ENCODE results near the gene LMX1A.

LMX1A gene

DNA sequence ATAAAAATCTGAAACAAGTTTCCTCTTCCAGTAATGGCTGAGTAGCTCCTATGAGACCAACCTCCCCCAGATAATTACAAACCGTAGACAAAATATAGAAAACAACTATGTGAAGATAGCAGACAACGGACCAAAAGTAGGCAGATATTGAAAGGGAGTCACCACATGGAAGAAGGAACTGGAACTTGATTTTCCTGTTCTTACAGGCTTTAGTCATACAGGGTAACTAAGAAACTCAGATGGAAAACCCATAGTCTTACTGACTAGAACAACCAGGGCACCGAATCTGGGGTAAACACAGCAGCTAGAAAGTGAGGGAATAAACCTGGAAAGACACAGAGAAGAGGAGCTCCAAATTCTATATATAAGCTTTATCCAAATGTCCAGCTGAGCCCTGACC, 26.0 kb downstream of the LMX1A start:
- no peak for DNase-seq (ENCODE audit: low read depth in 1 of 2, low spot score in 1 of 2)
- TF ChIP-seq REST (IDR thresholded peaks at IDR 0.05; ENCODE audit: insufficient replicate concordance, low read depth), result no peak
- no peak for TF ChIP-seq CTCF (IDR thresholded peaks at IDR 0.05; ENCODE audit: insufficient read depth, low read length)
- no peak for TF ChIP-seq SPI1 (IDR thresholded peaks at IDR 0.05; ENCODE audit: borderline replicate concordance, low read depth)
- H3K27me3 ChIP-seq (ENCODE audit: insufficient read depth, poor library complexity, severe bottlenecking), result no peaks in the 10 kb centered on the region
- H3K27ac ChIP-seq (replicated peaks), result no peak overlapping the region
- no peak overlapping the region for H3K4me3 ChIP-seq (replicated peaks; ENCODE audit: insufficient read depth, low read length)

DNA sequence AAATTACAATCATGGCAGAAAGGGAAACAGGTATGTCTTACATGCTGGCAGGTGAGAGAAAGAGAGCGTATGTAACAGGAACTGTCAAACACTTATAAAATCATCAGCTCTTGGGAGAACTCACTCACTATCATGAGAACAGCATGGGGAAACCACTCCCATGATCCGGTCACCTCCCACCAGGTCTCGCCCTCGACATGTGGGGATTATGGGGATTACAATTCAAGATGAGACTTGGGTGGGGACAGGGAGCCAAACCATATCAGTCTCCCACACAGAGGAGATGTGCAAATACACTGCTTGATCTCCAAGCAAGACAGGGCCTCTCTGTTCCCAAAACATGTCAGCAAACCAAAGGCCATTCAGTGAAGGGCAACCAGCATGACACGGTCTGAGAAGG, 27.4 kb downstream of the LMX1A start:
- Histone ChIP-seq H3K4me3 (replicated peaks; ENCODE audit: insufficient read depth, low read length) (no peak overlapping the region), H3K27me3 (ENCODE audit: insufficient read depth, poor library complexity, severe bottlenecking) (peaks cover 5% of the 10 kb centered on the region), H3K27ac (replicated peaks) (no peak overlapping the region)
- no peak for DNase-seq (ENCODE audit: low read depth in 1 of 2, low spot score in 1 of 2)
- TF ChIP-seq CTCF (IDR thresholded peaks at IDR 0.05; ENCODE audit: insufficient read depth, low read length) (no peak), SPI1 (IDR thresholded peaks at IDR 0.05; ENCODE audit: borderline replicate concordance, low read depth) (no peak), REST (IDR thresholded peaks at IDR 0.05; ENCODE audit: insufficient replicate concordance, low read depth) (no peak), GABPA (IDR thresholded peaks at IDR 0.05; ENCODE audit: low read depth) (no peak), POLR2AphosphoS5 (IDR thresholded peaks at IDR 0.05; ENCODE audit: low read depth) (no peak)

- H3K4me3 ChIP-seq (replicated peaks; ENCODE audit: insufficient read depth, low read length), result no peak overlapping the region
- peaks cover 5% of the 10 kb centered on the region for H3K27me3 ChIP-seq (ENCODE audit: insufficient read depth, poor library complexity, severe bottlenecking)
- TF ChIP-seq GABPA (IDR thresholded peaks at IDR 0.05; ENCODE audit: low read depth) (no peak), CTCF (IDR thresholded peaks at IDR 0.05; ENCODE audit: insufficient read depth, low read length) (no peak), SPI1 (IDR thresholded peaks at IDR 0.05; ENCODE audit: borderline replicate concordance, low read depth) (no peak), POLR2AphosphoS5 (IDR thresholded peaks at IDR 0.05; ENCODE audit: low read depth) (no peak), REST (IDR thresholded peaks at IDR 0.05; ENCODE audit: insufficient replicate concordance, low read depth) (no peak)
- DNase-seq (ENCODE audit: low read depth in 1 of 2, low spot score in 1 of 2), result no peak
- H3K27ac ChIP-seq (replicated peaks), result no peak overlapping the region
Measured at GRCh38 chr1:165328136-165328535, 28.4 kb downstream of the LMX1A start.
